ELR (cell line): Measurements from ENCODE around the gene NXF1.
"Not testable (repeated sequence)": the region's sequence is repeated elsewhere in the genome, so short reads cannot be mapped to it uniquely, and the experiment has no call there.

Source experiments
- DNase-seq: peaks from one replicate; pipeline ENCODE4 v3.0.0-alpha.2; 2015; ENCODE audit warnings: low read depth

Gene NXF1

GRCh38 chr11:62805076-62805892 is at the start of gene NXF1:
NXF1 (minus strand) TSS chr11:62805440; CDS start chr11:62805356, 84 bp downstream.
- DNase-seq = peak; percentile 94

- peak; percentile 30 for DNase-seq
Observed at GRCh38 chr11:62854013-62854824, 49.0 kb upstream of the NXF1 start.

- DNase-seq = peak; percentile 35
Observed at GRCh38 chr11:62853279-62853965, 48.2 kb upstream of the NXF1 start.

- no peak for DNase-seq
Observed at GRCh38 chr11:62852523-62853188, 47.4 kb upstream of the NXF1 start.

GRCh38 chr11:62851807-62852522 is 46.7 kb upstream of the NXF1 start:
- peak; percentile 43 for DNase-seq

GRCh38 chr11:62850911-62851806 is 45.9 kb upstream of the NXF1 start:
- peak; percentile 73 for DNase-seq

- DNase-seq = no peak
Observed at GRCh38 chr11:62847767-62848314, 42.6 kb upstream of the NXF1 start.

GRCh38 chr11:62846177-62846576 is 40.9 kb upstream of the NXF1 start:
- DNase-seq = no peak

- no peak for DNase-seq
Observed at GRCh38 chr11:62844154-62844553, 38.9 kb upstream of the NXF1 start.

GRCh38 chr11:62843466-62843865 is 38.2 kb upstream of the NXF1 start:
- DNase-seq = no peak

GRCh38 chr11:62842891-62843290 is 37.7 kb upstream of the NXF1 start:
- not testable (repeated sequence) for DNase-seq

- no peak for DNase-seq
Observed at GRCh38 chr11:62842171-62842741, 37.0 kb upstream of the NXF1 start.

GRCh38 chr11:62841361-62842170 is 36.3 kb upstream of the NXF1 start:
- DNase-seq = peak; percentile 99

GRCh38 chr11:62840721-62841360 is 35.6 kb upstream of the NXF1 start:
- peak; percentile 99 for DNase-seq

- peak; percentile 96 for DNase-seq
Observed at GRCh38 chr11:62839050-62839945, 34.1 kb upstream of the NXF1 start, which contains the start of gene WDR74. WDR74 (minus strand) TSS chr11:62839590; CDS start chr11:62839570, 20 bp downstream.

GRCh38 chr11:62835336-62835735 is 30.1 kb upstream of the NXF1 start:
- DNase-seq = no peak
